ENCODE measurements around the gene CLIC3.

The CLIC3 gene

GRCh38 chr9:137020771-137021567, 24.6 kb upstream of the CLIC3 start:
- Histone ChIP-seq H3K9ac (ENCODE audit: low read depth, low read length) (no peak overlapping the region), H3K27me3 (ENCODE audit: control insufficient read depth, insufficient read depth, low read length) (peaks cover 1% of the 10 kb centered on the region), H3K36me3 (ENCODE audit: control insufficient read depth, insufficient read depth, low read length) (no peaks in the 10 kb centered on the region), H3K4me3 (ENCODE audit: low read depth, low read length) (no peak overlapping the region), H3K4me1 (ENCODE audit: control insufficient read depth, insufficient read depth, low read length) (no peaks in the 10 kb centered on the region), H3K9me3 (ENCODE audit: control insufficient read depth, insufficient read depth, low read length) (no peaks in the 10 kb centered on the region)

- H3K36me3 ChIP-seq (ENCODE audit: control insufficient read depth, insufficient read depth, low read length) = no peaks in the 10 kb centered on the region
Measured at GRCh38 chr9:137019891-137020683, 23.7 kb upstream of the CLIC3 start.

GRCh38 chr9:137018761-137019559, 22.6 kb upstream of the CLIC3 start:
- H3K27me3 ChIP-seq (ENCODE audit: control insufficient read depth, insufficient read depth, low read length) = no peaks in the 10 kb centered on the region
- H3K4me3 ChIP-seq (ENCODE audit: low read depth, low read length) = no peak overlapping the region
- no peaks in the 10 kb centered on the region for H3K36me3 ChIP-seq (ENCODE audit: control insufficient read depth, insufficient read depth, low read length)
- H3K9me3 ChIP-seq (ENCODE audit: control insufficient read depth, insufficient read depth, low read length) = no peaks in the 10 kb centered on the region
- H3K4me1 ChIP-seq (ENCODE audit: control insufficient read depth, insufficient read depth, low read length) = no peaks in the 10 kb centered on the region
- no peak overlapping the region for H3K9ac ChIP-seq (ENCODE audit: low read depth, low read length)

More at GRCh38 chr9:137019891-137020683, 23.7 kb upstream of the CLIC3 start:
- no peaks in the 10 kb centered on the region for H3K27me3 ChIP-seq (ENCODE audit: control insufficient read depth, insufficient read depth, low read length)
- H3K9me3 ChIP-seq (ENCODE audit: control insufficient read depth, insufficient read depth, low read length) = no peaks in the 10 kb centered on the region
- H3K9ac ChIP-seq (ENCODE audit: low read depth, low read length) = no peak overlapping the region
- no peaks in the 10 kb centered on the region for H3K4me1 ChIP-seq (ENCODE audit: control insufficient read depth, insufficient read depth, low read length)
- no peak overlapping the region for H3K4me3 ChIP-seq (ENCODE audit: low read depth, low read length)

- Histone ChIP-seq H3K36me3 (ENCODE audit: control insufficient read depth, insufficient read depth, low read length) (no peaks in the 10 kb centered on the region), H3K27me3 (ENCODE audit: control insufficient read depth, insufficient read depth, low read length) (no peaks in the 10 kb centered on the region), H3K4me1 (ENCODE audit: control insufficient read depth, insufficient read depth, low read length) (no peaks in the 10 kb centered on the region), H3K4me3 (ENCODE audit: low read depth, low read length) (no peak overlapping the region), H3K9me3 (ENCODE audit: control insufficient read depth, insufficient read depth, low read length) (no peaks in the 10 kb centered on the region), H3K9ac (ENCODE audit: low read depth, low read length) (no peak overlapping the region)
Measured at GRCh38 chr9:137017791-137018497, 21.6 kb upstream of the CLIC3 start.

GRCh38 chr9:137017071-137017470, 20.7 kb upstream of the CLIC3 start:
- Histone ChIP-seq H3K9ac (ENCODE audit: low read depth, low read length) (no peak overlapping the region), H3K36me3 (ENCODE audit: control insufficient read depth, insufficient read depth, low read length) (no peaks in the 10 kb centered on the region), H3K9me3 (ENCODE audit: control insufficient read depth, insufficient read depth, low read length) (no peaks in the 10 kb centered on the region), H3K4me1 (ENCODE audit: control insufficient read depth, insufficient read depth, low read length) (no peaks in the 10 kb centered on the region), H3K27me3 (ENCODE audit: control insufficient read depth, insufficient read depth, low read length) (no peaks in the 10 kb centered on the region), H3K4me3 (ENCODE audit: low read depth, low read length) (no peak overlapping the region)

GRCh38 chr9:137016436-137016835, 20.1 kb upstream of the CLIC3 start:
- Histone ChIP-seq H3K9me3 (ENCODE audit: control insufficient read depth, insufficient read depth, low read length) (no peaks in the 10 kb centered on the region), H3K4me1 (ENCODE audit: control insufficient read depth, insufficient read depth, low read length) (no peaks in the 10 kb centered on the region), H3K36me3 (ENCODE audit: control insufficient read depth, insufficient read depth, low read length) (peaks cover 3% of the 10 kb centered on the region)

GRCh38 chr9:137015976-137016375, 19.6 kb upstream of the CLIC3 start:
- no peak overlapping the region for H3K9ac ChIP-seq (ENCODE audit: low read depth, low read length)
- no peaks in the 10 kb centered on the region for H3K4me1 ChIP-seq (ENCODE audit: control insufficient read depth, insufficient read depth, low read length)
- no peak overlapping the region for H3K4me3 ChIP-seq (ENCODE audit: low read depth, low read length)
- H3K9me3 ChIP-seq (ENCODE audit: control insufficient read depth, insufficient read depth, low read length) = no peaks in the 10 kb centered on the region
- H3K36me3 ChIP-seq (ENCODE audit: control insufficient read depth, insufficient read depth, low read length) = peaks cover 3% of the 10 kb centered on the region
- no peaks in the 10 kb centered on the region for H3K27me3 ChIP-seq (ENCODE audit: control insufficient read depth, insufficient read depth, low read length)

More at GRCh38 chr9:137016436-137016835, 20.1 kb upstream of the CLIC3 start:
- H3K27me3 ChIP-seq (ENCODE audit: control insufficient read depth, insufficient read depth, low read length) = no peaks in the 10 kb centered on the region
- H3K9ac ChIP-seq (ENCODE audit: low read depth, low read length) = no peak overlapping the region
- H3K4me3 ChIP-seq (ENCODE audit: low read depth, low read length) = no peak overlapping the region

GRCh38 chr9:137015540-137015930, 19.2 kb upstream of the CLIC3 start:
- H3K36me3 ChIP-seq (ENCODE audit: control insufficient read depth, insufficient read depth, low read length) = peaks cover 3% of the 10 kb centered on the region
- no peaks in the 10 kb centered on the region for H3K9me3 ChIP-seq (ENCODE audit: control insufficient read depth, insufficient read depth, low read length)
- no peak overlapping the region for H3K9ac ChIP-seq (ENCODE audit: low read depth, low read length)
- H3K4me1 ChIP-seq (ENCODE audit: control insufficient read depth, insufficient read depth, low read length) = no peaks in the 10 kb centered on the region
- no peaks in the 10 kb centered on the region for H3K27me3 ChIP-seq (ENCODE audit: control insufficient read depth, insufficient read depth, low read length)
- no peak overlapping the region for H3K4me3 ChIP-seq (ENCODE audit: low read depth, low read length)

GRCh38 chr9:137014776-137015539, 18.6 kb upstream of the CLIC3 start:
- no peaks in the 10 kb centered on the region for H3K9me3 ChIP-seq (ENCODE audit: control insufficient read depth, insufficient read depth, low read length)

GRCh38 chr9:137014166-137014565, 17.8 kb upstream of the CLIC3 start:
- H3K9ac ChIP-seq (ENCODE audit: low read depth, low read length) = no peak overlapping the region
- H3K36me3 ChIP-seq (ENCODE audit: control insufficient read depth, insufficient read depth, low read length) = peaks cover 3% of the 10 kb centered on the region
- no peaks in the 10 kb centered on the region for H3K27me3 ChIP-seq (ENCODE audit: control insufficient read depth, insufficient read depth, low read length)
- no peaks in the 10 kb centered on the region for H3K9me3 ChIP-seq (ENCODE audit: control insufficient read depth, insufficient read depth, low read length)
- no peak overlapping the region for H3K4me3 ChIP-seq (ENCODE audit: low read depth, low read length)
- H3K4me1 ChIP-seq (ENCODE audit: control insufficient read depth, insufficient read depth, low read length) = no peaks in the 10 kb centered on the region

More at GRCh38 chr9:137014776-137015539, 18.6 kb upstream of the CLIC3 start:
- H3K4me1 ChIP-seq (ENCODE audit: control insufficient read depth, insufficient read depth, low read length) = no peaks in the 10 kb centered on the region
- H3K4me3 ChIP-seq (ENCODE audit: low read depth, low read length) = no peak overlapping the region
- no peak overlapping the region for H3K9ac ChIP-seq (ENCODE audit: low read depth, low read length)
- no peaks in the 10 kb centered on the region for H3K27me3 ChIP-seq (ENCODE audit: control insufficient read depth, insufficient read depth, low read length)
- peaks cover 3% of the 10 kb centered on the region for H3K36me3 ChIP-seq (ENCODE audit: control insufficient read depth, insufficient read depth, low read length)

Measured in iPS-15b (cell line).